ENCODE data around the gene ZDHHC17. TPM values are rescaled to one million over a fixed set of nuclear protein-coding genes. Genes with fewer than 3 reads are reported as not detected.

ZDHHC17 gene
- total RNA-seq, 2 experiments from 2014 or later: 36.4 to 42.6 TPM

- H3K27me3 ChIP-seq (ENCODE audit: control insufficient read depth in 1 of 2, insufficient read depth in 2 of 2, low read length in 2 of 2): no peaks in the 10 kb centered on the region
- no peak overlapping the region for H3K4me3 Mint-ChIP-seq
- intact Hi-C loops (cut with DNase I, micrococcal nuclease): no loop called here
- ATAC-seq (ENCODE audit: poor library complexity) (no peak), DNase-seq (no peak)
- H3K4me1 ChIP-seq (ENCODE audit: insufficient read depth, low read length): no peaks in the 10 kb centered on the region
- no peak overlapping the region for H3K27ac ChIP-seq (ENCODE audit: low read depth in 1 of 2, low read length in 2 of 2)
- ChIA-PET CTCF (no interaction called here), POLR2A (no interaction called here)
- peaks cover 38% of the 10 kb centered on the region for H3K36me3 ChIP-seq (ENCODE audit: insufficient read depth, low read length)
- H3K4me3 ChIP-seq (ENCODE audit: low read length): no peak overlapping the region
- H3K4me1 Mint-ChIP-seq (ENCODE audit: low read depth): peaks cover 6% of the 10 kb centered on the region
- H3K27ac Mint-ChIP-seq: no peak overlapping the region
- TF ChIP-seq CTCF (IDR thresholded peaks at IDR 0.05): no peak
- H3K27me3 Mint-ChIP-seq: no peaks in the 10 kb centered on the region
- peaks cover 82% of the 10 kb centered on the region for H3K36me3 Mint-ChIP-seq (ENCODE audit: low read depth)
- H3K9me3 Mint-ChIP-seq: peaks cover 6% of the 10 kb centered on the region
- peaks cover 4 to 9% of the 10 kb centered on the region in 2 experiments for H3K9me3 ChIP-seq (ENCODE audit: control insufficient read depth in 1 of 2, insufficient read depth in 1 of 2, low read length in 2 of 2)
These were observed 40.6 kb downstream of the ZDHHC17 start for GRCh38 chr12:76804435-76804976.

- Histone ChIP-seq H3K36me3 (ENCODE audit: insufficient read depth, low read length) (peaks cover 50% of the 10 kb centered on the region), H3K27me3 (ENCODE audit: control insufficient read depth in 1 of 2, insufficient read depth in 2 of 2, low read length in 2 of 2) (no peaks in the 10 kb centered on the region), H3K27ac (ENCODE audit: low read depth in 1 of 2, low read length in 2 of 2) (no peak overlapping the region), H3K4me1 (ENCODE audit: insufficient read depth, low read length) (no peaks in the 10 kb centered on the region), H3K4me3 (ENCODE audit: low read length) (no peak overlapping the region), H3K9me3 (ENCODE audit: control insufficient read depth in 1 of 2, insufficient read depth in 1 of 2, low read length in 2 of 2) (no peaks in the 10 kb centered on the region)
- Mint-ChIP-seq H3K4me3 (no peak overlapping the region), H3K27ac (no peak overlapping the region), H3K36me3 (ENCODE audit: low read depth) (peaks cover 79% of the 10 kb centered on the region), H3K4me1 (ENCODE audit: low read depth) (no peaks in the 10 kb centered on the region), H3K9me3 (no peaks in the 10 kb centered on the region), H3K27me3 (no peaks in the 10 kb centered on the region)
- intact Hi-C loops (cut with DNase I, micrococcal nuclease): no loop called here
- TF ChIP-seq CTCF (IDR thresholded peaks at IDR 0.05): no peak
- POLR2A ChIA-PET: no interaction called here
- no peak for DNase-seq
- CTCF ChIA-PET: no interaction called here
- ATAC-seq (ENCODE audit: poor library complexity): no peak
These were observed 46.9 kb downstream of the ZDHHC17 start for GRCh38 chr12:76810671-76811419.

- Histone ChIP-seq H3K36me3 (ENCODE audit: insufficient read depth, low read length) (peaks cover 45% of the 10 kb centered on the region), H3K27me3 (ENCODE audit: control insufficient read depth in 1 of 2, insufficient read depth in 2 of 2, low read length in 2 of 2) (no peaks in the 10 kb centered on the region), H3K27ac (ENCODE audit: low read depth in 1 of 2, low read length in 2 of 2) (no peak overlapping the region), H3K4me1 (ENCODE audit: insufficient read depth, low read length) (no peaks in the 10 kb centered on the region), H3K4me3 (ENCODE audit: low read length) (no peak overlapping the region), H3K9me3 (ENCODE audit: control insufficient read depth in 1 of 2, insufficient read depth in 1 of 2, low read length in 2 of 2) (no peaks in the 10 kb centered on the region)
- TF ChIP-seq CTCF (IDR thresholded peaks at IDR 0.05): no peak
- Mint-ChIP-seq H3K9me3 (no peaks in the 10 kb centered on the region), H3K4me1 (ENCODE audit: low read depth) (no peaks in the 10 kb centered on the region), H3K36me3 (ENCODE audit: low read depth) (peaks cover 74% of the 10 kb centered on the region), H3K4me3 (no peak overlapping the region), H3K27ac (no peak overlapping the region), H3K27me3 (no peaks in the 10 kb centered on the region)
- POLR2A ChIA-PET: no interaction called here
- DNase-seq (no peak), ATAC-seq (ENCODE audit: poor library complexity) (no peak)
- intact Hi-C loops (cut with DNase I, micrococcal nuclease): no loop called here
- CTCF ChIA-PET: no interaction called here
These were observed 48.1 kb downstream of the ZDHHC17 start for GRCh38 chr12:76811976-76812375.

Measured in CD4-positive, alpha-beta T cell (primary cell).